Activated T-helper 1 cell treated with anti-CD3 and anti-CD28 coated beads, Interleukin-2, amount 50 U/mL, for 16 hours (primary cell): ENCODE results near the gene YES1.
"Not testable (repeated sequence)": the region's sequence is repeated elsewhere in the genome, so short reads cannot be mapped to it uniquely, and the experiment has no call there.

Source experiments
- DNase-seq, 2 donors: peaks; one replicate each; pipeline ENCODE4 v3.0.0-alpha.2; 2020; ENCODE audit warnings: low read depth in 1 of 2, low spot score in 1 of 2

The YES1 gene

DNA sequence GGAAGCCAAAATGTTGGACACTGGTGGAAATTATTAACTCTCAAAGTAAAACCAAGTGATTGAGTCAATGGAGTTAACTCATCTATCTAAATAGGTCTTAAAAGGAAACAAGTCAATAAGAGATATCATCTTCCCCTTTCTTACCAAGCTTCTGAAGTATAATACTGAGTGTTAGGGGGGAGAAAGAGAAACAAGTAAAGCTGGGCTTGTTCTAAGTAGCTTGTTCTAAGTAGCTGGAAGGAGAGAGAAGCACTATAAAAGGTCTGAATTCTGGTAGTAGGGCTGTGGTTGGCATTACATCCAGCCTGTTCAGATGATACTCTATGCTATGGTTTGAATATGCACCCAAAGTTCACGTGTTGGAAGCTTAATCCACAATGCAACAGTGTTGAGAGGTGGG lies 26.8 kb downstream of the YES1 start:
- DNase-seq, result no peak

DNA sequence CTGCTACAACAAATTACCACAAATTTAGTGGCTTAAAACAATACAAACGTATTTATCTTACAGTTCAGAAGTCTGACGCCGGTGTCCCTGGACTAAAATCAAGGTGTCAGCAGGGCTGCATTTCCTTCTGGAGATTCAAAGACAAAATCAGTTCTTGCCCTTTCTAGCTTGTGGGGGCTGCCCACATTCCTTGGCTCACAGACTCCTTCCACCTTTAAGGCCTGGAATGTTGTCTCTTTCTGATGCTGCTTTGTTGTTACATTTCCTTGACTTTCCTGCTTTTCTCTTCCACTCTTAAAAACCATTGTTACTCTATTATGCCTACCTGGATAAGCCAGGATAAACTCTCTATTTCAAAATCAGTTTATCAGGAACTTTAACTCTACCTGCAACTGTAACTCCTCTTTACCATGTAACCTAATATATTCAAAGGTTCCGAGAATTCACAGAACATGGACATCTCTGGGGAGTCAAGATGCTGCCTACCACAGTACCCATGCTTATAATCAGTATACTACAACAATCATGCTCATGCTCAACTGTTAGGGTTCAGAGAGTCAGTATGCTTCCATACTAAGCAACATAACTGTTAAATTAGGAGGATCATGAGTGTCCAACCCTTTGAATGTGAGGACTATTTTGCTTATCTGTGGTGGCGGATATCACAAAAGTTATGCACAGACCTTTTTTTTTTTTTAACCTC lies 27.4 kb downstream of the YES1 start:
- DNase-seq, result no peak

DNA sequence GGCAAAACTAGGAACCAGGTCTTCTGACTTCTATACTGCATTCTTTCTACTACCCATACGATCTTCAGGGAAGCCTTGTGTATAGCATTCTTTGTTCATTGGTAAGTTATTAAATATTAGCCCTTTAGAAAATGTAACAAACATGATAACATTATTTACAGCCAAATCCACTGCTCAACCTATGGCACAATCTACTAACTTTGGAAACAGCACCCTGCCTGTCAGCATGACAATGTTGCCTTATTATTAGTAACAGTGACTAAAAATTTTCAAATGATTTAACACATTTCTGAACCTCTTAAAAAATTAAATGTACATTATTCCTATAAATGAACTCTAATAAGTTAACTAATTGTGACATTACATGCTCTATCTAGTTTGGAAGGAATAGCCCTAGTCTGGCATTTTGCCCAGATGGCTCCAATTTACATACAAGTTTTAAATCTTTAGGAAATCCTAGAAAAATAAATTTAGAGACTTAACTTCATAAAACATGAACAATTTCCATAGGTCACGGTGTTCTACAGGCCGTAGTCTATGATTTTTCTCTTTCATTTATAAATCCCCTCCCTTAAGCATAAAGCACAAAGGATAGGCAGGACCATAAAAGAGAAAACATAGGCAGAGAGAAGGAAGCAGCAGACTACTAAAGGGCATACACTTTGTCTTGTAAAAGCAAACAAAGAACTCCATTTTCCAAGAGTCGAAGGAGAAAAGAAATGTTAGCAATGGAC lies 33.7 kb downstream of the YES1 start:
- DNase-seq, result no peak

DNA sequence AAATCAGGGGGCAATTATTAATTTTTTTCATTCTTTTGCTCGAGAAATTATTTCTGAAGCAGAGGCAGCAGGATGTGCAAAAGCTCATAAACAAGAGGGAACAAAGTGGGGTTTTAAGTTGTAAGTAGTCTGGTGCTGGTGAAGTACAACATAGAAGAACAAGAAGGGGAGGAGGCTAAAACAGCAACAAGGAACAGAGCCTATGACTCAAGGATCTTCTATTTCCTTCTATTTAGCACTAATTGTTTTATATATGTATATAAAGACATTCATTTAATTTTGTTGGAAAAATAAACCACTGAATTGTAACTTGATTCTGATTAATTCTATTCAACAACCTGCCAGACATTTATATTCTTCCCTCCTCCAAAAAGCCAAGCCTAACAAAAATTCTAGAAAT lies 35.0 kb downstream of the YES1 start:
- DNase-seq, result no peak

DNA sequence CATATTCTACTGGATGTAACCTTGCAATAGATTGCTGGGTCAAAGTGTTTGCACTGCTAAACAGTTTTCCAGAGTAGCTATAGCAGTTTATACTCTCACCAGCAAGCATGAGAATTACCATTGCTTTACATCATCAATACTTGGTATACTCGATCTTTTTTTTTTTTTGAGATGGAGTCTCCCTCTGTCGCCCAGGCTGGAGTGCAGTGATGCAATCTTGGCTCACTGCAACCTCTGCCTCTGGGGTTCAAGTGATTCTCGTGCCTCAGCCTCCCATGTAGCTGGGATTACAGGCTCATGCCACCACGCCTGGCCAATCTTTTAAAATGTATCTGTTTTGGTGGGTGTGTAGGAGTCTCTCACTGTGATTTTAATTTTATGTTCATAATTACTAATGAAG lies 36.0 kb downstream of the YES1 start:
- DNase-seq, result not testable (repeated sequence)

DNA sequence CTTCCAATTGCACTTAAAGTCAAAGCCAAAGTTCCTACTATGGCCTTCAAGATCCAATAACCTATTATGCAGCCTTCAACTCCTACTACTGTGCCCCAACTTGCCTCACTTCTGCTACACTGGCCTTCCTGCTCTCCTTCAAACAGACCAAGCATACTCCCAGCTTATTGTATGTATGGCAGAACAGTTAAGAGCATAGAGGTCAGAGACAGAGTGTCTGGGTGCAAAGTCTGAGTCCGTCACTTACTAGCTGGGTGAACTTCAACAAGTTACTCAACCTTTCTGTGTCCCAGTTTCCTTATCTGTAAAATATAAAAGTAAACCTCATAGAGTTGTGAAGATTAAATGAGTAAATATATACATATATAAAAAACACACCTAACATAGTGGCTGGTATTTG lies 37.2 kb downstream of the YES1 start:
- DNase-seq, result no peak

DNA sequence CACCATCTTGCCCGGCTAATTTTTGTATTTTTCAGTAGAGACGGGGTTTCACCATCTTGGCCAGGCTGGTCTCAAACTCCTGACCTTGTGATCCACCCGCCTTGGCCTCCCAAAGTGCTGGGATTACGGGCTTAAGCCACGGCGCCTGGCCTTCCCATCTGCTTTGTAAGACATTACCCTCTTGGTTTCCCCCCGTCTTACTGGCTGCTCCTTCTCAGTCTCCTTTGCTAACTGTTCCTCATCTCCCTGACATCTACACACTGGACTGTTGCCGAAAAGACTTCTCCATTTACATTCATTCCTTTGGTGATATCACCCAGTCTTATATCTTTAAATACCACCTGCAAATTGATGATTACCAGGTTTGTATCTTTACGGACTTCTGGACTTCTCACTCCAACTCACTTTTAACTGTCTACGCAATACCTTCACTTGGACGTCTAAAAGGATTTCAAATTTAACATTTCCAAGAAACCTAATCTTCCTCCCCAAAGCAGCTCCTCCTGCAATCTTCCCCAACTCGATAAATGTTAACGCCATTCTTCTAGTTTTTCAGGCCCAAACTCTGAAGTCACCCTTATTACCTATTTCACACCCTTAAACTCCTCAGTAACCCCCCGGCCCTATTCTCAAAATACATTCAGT lies 37.9 kb downstream of the YES1 start:
- DNase-seq, result no peak

DNA sequence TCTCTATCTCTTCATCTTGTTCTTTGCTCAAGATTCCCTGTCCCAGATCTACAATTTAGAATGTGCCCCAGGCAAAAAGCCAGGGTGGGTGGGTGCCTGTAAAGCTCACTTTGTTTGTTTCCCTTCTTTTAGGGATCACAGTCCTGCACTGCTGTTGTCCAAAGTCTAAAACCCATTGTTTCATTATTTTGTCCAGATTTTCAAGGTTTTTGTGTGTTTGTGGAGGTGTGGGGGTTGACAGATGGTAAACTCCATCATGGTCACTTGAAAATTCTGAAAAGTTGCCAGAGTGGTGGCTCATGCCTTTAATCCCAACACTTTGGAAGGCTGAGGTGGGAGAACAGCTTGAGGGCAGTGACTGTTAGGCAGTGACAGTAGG lies 41.5 kb downstream of the YES1 start:
- DNase-seq, result no peak

DNA sequence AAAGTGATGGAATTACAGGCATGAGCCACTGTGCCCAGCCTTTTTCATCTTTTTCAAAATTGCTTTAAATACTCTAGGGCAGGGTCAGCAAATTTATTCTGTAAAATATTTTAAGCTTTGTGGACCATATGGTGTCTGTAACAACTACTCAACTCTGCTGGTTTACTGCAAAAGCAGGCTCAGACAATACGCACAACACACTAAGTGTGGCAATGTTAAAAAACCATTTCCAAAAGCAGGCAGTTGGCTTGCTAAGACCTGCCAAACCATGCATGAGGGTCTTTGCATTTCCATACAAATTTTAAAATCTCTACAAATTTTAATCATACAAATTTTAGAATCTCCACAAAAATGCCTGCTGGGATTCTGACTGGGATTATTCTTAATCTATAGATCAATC lies 44.1 kb downstream of the YES1 start:
- no peak for DNase-seq

DNA sequence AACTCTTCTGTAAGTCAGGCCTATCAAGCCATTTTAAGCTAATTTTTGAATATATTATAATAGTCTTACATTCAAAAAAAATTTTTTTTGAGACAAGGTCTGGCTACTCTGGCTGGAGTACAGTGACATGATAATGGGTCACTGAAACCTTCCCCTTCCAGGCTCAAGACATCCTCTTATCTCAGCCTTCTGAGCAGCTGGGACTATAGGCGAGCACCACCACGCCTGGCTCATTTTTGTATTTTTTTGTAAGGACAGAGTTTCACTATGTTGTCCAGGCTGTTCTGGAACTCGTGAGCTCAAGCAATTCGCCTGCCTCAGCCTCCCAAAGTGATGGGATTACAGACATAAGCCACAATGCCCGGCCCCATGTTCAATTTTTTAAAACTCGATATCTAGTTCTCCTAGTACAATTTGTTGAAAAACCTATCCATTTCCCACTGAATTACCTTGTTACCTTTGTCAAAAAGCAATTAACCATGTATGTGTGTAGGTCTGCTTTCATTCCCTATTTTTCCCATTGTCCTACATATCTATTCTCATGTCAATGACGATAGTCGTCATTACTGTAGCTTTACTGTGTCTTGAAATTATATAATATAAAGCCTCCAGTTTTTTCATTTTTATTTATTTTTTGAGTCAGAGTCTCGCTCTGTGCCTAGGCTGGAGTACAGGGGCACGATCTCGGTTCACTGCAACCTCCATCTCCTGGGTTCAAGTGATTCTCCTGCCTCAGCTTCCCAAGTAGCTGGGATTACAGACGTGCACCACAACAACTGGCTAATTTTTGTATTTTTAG lies 44.8 kb downstream of the YES1 start:
- no peak for DNase-seq

DNA sequence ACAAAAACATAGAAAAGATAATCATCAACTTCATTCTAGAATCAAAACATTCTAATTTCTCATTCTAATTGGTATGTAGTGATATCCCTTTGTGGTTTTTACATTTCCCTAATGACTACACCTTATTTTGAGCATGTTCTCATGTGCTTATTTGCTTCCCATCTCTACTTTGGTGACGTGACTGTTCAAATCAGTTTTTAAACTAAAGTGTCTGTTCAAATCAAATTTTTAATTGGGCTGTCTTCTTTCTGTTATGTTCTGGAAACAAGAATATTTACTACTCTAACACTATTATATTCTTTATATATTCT lies 45.5 kb downstream of the YES1 start:
- no peak for DNase-seq

DNA sequence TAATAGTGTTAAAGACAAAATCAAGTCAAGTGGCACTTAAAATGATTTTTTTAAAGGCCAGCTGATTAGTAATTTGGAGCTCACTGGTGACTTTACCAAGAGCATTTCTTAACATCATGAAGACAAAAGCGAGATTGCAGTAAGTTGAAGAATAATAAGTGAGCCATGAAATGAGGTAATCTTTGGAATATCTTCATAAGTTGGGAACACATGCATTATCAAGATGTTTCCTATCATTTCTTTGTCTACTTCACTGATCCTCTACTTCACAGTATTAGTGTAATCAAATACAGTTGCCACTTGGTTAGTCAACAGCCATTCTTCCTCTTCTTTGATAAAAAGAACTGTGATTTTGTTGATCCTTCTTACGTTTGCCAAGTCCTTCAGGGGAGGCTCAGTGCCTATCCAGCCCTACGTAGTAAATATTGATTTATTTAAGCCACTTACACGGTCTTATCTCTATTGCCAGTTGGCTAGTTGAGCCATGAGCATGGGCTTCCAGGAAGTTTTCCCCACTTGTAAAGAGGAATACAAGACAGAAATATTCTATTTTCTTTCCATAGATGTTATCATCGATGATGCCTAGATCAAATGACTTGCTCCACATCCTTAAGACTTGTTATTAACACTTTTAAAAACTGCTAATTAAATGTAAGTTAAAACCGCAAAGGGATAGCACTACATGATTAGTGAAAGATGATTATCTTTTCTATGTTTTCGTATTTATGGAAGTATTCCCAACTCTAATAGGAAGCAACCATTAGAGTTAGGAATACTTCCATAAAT lies 46.1 kb downstream of the YES1 start:
- no peak for DNase-seq

DNA sequence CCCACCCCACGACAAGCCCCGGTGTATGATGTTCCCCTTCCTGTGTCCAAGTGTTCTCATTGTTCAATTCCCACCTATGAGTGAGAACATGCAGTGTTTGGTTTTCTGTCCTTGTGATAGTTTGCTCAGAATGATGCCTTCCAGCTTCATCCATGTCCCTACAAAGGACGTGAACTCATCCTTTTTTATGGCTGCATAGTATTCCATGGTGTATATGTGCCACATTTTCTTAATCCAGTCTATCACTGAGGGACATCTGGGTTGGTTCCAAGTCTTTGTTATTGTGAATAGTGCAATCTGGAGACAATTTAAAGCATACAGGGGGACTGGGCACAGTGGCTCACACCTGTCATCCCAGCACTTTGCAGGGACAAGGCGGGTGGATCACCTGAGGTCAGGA lies 52.2 kb downstream of the YES1 start:
- DNase-seq, result not testable (repeated sequence)

DNA sequence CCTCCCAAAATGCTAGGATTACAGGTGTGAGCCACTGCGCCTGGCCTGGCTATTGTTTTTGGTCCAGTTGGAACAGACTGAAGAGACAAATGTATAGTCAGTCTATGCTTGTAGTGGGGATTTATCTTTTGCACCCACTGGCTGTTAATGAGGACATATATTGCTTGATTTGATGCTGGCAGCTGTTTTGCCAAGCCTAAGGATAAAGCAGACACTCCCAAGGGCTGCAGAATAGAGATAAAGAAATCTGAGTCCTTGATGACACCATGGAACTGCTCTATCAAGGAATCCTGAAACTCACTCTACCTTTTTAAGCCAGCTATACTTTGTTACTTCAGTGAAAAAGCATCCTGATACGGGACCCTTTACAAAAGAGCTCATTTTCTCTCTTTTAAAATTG lies 56.5 kb downstream of the YES1 start:
- DNase-seq, result no peak

DNA sequence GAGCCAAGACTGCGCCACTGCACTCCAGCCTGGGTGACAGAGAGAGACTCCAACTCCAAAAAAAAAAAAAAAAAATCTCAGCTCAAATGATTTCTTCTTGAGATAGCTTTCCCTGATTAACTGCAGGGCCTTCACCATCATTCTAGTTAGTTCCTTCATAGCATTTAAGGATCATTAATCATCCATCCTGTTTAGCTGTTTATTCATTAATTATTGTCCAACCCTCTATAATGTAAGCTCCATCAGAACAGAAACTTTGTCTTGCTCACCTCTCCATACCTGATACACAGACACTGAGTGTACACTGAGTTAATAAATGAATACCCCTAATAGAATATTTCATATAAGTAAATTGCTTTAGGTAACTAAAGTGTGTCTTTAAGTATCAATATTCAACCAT lies 57.4 kb downstream of the YES1 start:
- no peak for DNase-seq

DNA sequence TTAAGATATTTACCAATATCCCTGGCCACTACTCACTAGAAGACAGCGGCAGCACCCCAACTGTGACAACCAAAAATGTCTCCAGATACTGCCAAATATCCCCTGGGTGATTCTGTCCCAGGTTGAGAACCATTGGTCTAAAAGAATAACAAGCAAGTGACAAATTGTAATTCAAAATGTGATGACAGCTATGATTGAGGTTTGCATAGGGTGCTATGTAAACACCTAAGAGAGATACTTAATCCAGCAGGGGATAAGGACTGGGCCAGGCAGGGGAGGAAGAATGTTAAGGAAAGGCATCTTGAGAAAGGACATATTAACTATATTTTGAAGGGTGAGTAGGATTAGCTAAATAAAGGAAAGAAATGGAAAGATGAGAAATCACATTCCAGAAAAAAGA lies 61.6 kb downstream of the YES1 start:
- DNase-seq, result no peak

DNA sequence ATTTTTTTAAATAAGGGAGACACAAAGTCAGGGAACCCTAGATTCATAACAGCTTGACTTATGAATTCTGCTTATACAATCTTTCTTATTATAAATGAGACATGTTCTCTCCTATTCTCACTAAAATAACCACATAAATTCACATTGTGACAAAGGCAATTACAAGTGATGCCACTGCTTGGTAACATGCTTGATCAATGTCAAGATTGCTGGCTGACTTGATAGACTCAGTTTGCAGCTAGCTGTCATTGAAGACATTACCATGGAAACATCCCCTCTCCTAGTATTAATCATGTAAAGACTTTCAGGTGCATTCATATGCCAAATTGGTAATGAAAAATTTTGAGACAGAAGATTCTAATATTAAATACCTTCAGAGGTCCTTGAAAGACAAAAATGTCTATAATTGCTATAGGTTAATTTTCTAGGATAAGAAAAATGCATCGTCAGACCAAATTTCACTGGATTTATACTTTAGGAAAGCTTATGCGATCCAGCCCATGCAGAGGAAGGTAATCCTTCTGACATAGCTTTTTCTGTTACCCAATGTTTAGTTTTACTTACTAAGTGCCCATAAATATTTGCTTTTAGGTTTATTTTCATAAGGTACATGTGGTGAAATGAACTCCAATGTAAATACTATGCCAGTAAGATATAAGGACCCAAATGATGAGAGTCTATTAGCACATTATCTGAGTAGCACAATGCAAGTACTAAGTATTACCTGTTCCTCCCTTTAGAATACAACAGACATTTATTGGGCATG lies 67.0 kb downstream of the YES1 start:
- no peak for DNase-seq

DNA sequence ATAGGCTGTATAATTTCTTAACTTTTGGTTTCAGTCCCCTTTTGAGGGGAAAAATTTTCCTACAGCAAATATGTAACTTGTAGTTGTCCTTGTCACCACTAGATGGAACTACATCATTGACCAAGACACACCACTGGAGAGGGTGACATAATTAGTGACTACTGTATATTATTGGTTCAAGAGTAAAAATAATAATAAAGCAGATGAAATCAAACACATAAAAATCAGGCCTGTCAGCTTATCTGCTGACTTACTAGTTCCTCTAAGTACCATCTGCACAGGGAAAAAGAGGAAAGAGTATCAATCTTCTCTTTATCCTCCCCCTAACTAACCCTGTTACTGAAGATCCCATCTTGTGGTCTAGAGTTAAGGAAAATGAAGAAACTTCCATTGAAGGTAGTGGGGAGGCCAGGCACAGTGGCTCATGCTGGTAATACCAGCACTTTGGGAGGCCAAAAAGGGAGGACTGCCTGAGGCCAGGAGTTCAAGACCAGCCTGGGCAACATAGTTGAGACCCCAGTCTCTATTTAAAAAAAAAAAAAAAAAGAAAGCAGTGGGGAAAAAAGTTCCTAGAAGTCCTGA lies 70.0 kb downstream of the YES1 start:
- DNase-seq, result no peak

DNA sequence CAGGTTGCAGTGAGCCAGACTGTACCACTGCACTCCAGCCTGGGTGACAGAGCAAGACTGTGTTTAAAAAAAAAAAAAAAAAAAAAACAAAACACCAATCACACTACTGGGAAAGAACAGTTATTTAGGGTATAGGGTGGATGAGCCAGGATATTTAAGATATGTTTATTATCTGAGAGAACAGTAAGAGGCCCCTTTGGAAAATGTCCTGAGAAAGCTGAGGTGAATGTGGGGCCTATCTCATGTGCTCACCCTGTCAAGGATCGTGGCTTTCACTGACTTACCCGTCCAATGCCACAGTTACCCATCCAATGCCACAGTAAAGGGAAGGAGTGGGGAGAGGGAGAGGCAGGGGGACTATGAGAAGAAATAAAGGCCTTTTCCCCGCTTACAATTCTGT lies 79.7 kb downstream of the YES1 start:
- no peak for DNase-seq

DNA sequence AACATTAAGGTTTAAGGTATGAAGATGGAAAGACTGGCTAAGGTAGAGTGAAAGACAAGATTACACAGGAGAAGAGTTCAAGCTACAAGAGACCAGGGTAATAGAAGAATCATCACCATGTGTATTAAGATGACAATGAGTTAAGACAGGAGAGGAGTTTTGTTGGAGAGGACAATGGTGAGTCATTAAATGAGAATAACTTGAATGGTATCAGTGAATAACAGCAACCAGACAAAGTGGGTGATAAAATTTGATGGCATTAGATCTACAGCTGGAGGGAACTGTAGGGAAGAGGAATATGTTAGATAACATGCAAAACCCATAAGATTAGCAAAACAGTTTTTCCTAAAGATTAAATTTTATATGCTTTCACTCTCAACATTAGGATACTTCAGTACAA lies 80.9 kb downstream of the YES1 start:
- DNase-seq, result no peak
